Stimulated activated naive CD8-positive, alpha-beta T cell treated with anti-CD3 and anti-CD28 coated beads, Interleukin-15, amount 100 ng/mL, for 72 hours (primary cell): Measurements from ENCODE around the gene FBXW7.
A peak's percentile ranks its signal among the peaks of the same experiment; 100 is the strongest.

Experiments
- ATAC-seq: fragments of 150-1000 bp; cut with Tn5 transposase; 2 replicates; pipeline ENCODE4 v1.10.0; 2021; ENCODE audit warnings: mild to moderate bottlenecking, moderate library complexity
- DNase-seq, 2 donors: peaks; one replicate each; pipeline ENCODE4 v3.0.0; 2021 to 2022
- H3K27ac Mint-ChIP-seq, 2 donors: one replicate each; pipeline ENCODE4 v1.8.0; 2022; ENCODE audit warnings: mild to moderate bottlenecking in 2 of 2, mixed read lengths in 2 of 2, moderate library complexity in 2 of 2
- H3K27me3 Mint-ChIP-seq: one replicate; pipeline ENCODE4 v1.8.0; 2022; ENCODE audit warnings: mixed read lengths
- H3K4me1 Mint-ChIP-seq: one replicate; pipeline ENCODE4 v1.8.0; 2022; ENCODE audit warnings: mild to moderate bottlenecking, mixed read lengths
- H3K4me3 Mint-ChIP-seq, 2 donors: one replicate each; pipeline ENCODE4 v1.8.0; 2022; ENCODE audit warnings: mild to moderate bottlenecking in 2 of 2, mixed read lengths in 2 of 2, moderate library complexity in 1 of 2
- H3K9me3 Mint-ChIP-seq, 2 donors: one replicate each; pipeline ENCODE4 v1.8.0; 2022; ENCODE audit warnings: mixed read lengths in 2 of 2

FBXW7 gene

GRCh38 chr4:152509595-152510225, 26.2 kb downstream of the FBXW7 start:
- Mint-ChIP-seq H3K4me1 (peaks cover 41% of the 10 kb centered on the region), H3K4me3 (no peak overlapping the region), H3K27ac (no peak overlapping the region), H3K27me3 (no peaks in the 10 kb centered on the region), H3K9me3 (no peaks in the 10 kb centered on the region)
- no peak for ATAC-seq
- no peak for DNase-seq

DNA sequence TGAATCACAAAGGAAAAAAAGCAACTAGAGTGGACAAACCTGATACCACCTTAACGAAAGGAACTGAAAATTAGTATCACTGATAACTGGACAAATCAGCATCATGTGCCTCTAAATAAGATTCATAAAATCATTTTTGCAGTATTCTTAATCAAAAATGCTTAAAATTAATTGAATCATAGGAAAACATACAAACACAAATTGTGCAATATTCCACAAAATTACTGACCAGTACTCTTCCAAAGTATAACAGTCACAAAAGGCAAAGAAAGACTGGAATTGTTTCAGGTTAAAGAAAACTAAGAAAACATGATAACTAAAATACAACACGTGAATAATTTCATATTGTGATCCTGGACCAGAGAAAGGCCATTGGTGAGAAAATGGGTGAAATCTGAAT, 27.1 kb downstream of the FBXW7 start:
- H3K4me1 Mint-ChIP-seq: peaks cover 32% of the 10 kb centered on the region
- no peak overlapping the region for H3K4me3 Mint-ChIP-seq
- no peak for ATAC-seq
- no peak overlapping the region for H3K27ac Mint-ChIP-seq
- H3K27me3 Mint-ChIP-seq: no peaks in the 10 kb centered on the region
- no peak for DNase-seq
- H3K9me3 Mint-ChIP-seq: no peaks in the 10 kb centered on the region

- Mint-ChIP-seq H3K4me1 (peaks cover 32% of the 10 kb centered on the region), H3K27ac (no peak overlapping the region), H3K9me3 (no peaks in the 10 kb centered on the region), H3K27me3 (no peaks in the 10 kb centered on the region), H3K4me3 (no peak overlapping the region)
- no peak for DNase-seq
- no peak for ATAC-seq
These were observed 27.5 kb downstream of the FBXW7 start for GRCh38 chr4:152508386-152508785.

DNA sequence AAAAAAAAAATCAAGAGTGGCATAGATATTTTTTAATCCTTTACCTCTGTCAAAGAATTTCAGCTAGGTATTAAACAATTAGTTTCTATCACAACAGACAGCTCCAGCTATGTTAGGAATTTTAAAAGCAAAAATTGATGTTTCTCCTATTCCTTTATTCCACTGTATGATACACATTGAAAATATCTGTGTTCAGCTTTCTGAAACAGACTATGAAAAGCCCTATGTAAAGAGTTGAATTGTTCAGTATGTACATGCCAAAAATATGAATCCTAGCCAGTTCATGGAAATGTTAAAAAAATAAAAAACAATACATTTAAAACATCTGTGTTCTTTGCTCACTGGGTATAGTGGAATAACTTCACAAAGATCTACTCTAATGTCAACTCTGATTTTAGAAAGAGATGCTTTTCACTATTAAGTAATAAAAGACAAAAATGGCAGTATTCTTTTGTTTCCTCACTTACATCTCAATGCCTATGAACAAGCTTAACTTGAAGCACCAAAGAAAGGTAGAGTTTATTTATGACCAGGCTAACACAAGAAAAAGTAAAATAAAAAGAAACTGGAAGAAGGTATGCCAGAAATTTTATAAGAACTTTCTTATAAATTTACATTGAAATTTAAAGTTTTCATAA, 32.1 kb downstream of the FBXW7 start:
- Mint-ChIP-seq H3K27ac (no peak overlapping the region), H3K9me3 (no peaks in the 10 kb centered on the region), H3K4me1 (peaks cover 29% of the 10 kb centered on the region), H3K4me3 (no peak overlapping the region), H3K27me3 (no peaks in the 10 kb centered on the region)
- ATAC-seq (no peak), DNase-seq (no peak)

- no peak overlapping the region for H3K4me3 Mint-ChIP-seq
- peaks cover 38% of the 10 kb centered on the region for H3K4me1 Mint-ChIP-seq
- no peak for DNase-seq
- no peaks in the 10 kb centered on the region for H3K27me3 Mint-ChIP-seq
- no peak overlapping the region for H3K27ac Mint-ChIP-seq
- peak; percentile 89 for ATAC-seq
- no peaks in the 10 kb centered on the region for H3K9me3 Mint-ChIP-seq
These were observed 33.9 kb downstream of the FBXW7 start for GRCh38 chr4:152501846-152502536.

DNA sequence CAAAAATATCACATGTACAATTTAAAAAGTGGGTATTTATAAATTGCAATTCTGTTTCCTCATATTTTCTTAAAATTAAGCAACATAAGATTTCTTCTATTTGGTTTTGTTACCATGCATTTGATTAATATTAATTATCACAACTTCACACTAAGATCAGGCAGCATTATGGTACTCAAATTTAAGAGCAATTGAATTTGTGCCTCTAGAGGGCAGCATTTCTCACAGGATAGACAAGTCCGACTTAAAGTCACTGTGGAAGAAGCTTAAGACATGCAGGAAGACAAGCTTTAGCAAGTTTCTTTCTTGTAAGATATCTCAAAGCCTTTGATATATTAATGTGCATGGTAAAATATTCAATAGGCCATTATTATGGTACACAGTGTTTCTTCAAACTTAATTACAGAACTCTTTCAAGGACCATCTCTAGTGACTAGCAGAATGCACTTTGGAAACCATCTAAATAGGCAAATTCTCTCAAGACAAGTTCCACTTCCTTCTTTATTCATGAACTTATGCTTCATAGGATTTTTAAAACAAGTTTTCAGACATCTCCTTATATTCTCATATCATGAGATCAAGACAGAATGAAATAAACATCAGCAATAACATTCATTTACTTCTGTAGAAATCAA, 35.0 kb downstream of the FBXW7 start:
- Mint-ChIP-seq H3K27ac (no peak overlapping the region), H3K9me3 (no peaks in the 10 kb centered on the region), H3K4me1 (peaks cover 40% of the 10 kb centered on the region), H3K27me3 (no peaks in the 10 kb centered on the region), H3K4me3 (no peak overlapping the region)
- DNase-seq: peak; percentile 46 to 62
- peak; percentile 72 for ATAC-seq

DNA sequence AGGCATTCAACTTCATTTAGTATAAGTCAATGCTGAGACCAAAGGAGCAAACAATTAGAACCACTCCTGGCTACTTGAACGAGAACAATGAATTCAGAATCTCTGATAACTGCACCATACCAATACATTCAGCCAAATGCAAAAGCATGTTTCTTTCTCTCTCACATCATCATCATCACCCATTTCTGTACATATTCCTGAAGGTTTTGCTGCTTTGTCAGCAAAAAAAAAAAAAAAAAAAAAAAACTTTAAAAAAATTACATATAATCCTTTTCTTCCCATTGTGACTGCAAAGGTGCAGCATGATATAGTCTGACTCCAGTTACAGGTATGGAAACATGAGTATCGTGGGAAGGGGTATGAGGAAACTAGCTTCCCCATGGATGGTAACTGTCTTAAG, 35.6 kb downstream of the FBXW7 start:
- ATAC-seq (no peak), DNase-seq (no peak)
- no peaks in the 10 kb centered on the region for H3K9me3 Mint-ChIP-seq
- no peak overlapping the region for H3K27ac Mint-ChIP-seq
- H3K4me3 Mint-ChIP-seq: no peak overlapping the region
- no peaks in the 10 kb centered on the region for H3K27me3 Mint-ChIP-seq
- peaks cover 44% of the 10 kb centered on the region for H3K4me1 Mint-ChIP-seq

- ATAC-seq (no peak), DNase-seq (no peak)
- Mint-ChIP-seq H3K9me3 (no peaks in the 10 kb centered on the region), H3K4me1 (peaks cover 46% of the 10 kb centered on the region), H3K27ac (no peak overlapping the region), H3K4me3 (no peak overlapping the region), H3K27me3 (no peaks in the 10 kb centered on the region)
These were observed 36.5 kb downstream of the FBXW7 start for GRCh38 chr4:152499344-152499743.

DNA sequence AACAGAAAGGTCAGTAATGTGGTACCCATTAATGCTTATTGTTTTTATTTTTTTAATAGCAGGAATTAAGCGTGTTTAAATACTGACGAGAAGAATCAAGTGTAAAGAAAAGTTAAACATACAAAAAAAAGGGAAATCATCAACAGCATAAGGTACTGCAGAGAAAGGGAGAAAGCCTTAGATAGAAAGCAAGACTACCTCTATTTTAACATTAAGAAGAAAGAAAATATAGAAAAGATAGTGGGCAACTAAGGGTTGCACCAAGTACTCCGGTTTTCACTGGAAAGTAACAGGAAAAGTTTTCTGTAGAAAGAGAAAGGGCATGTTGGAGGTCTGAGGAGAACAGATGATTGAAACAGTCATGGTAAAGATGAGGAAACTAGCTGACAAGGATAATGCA, 41.9 kb downstream of the FBXW7 start:
- peaks cover 52% of the 10 kb centered on the region for H3K4me1 Mint-ChIP-seq
- H3K4me3 Mint-ChIP-seq: no peak overlapping the region
- DNase-seq (no peak), ATAC-seq (no peak)
- no peak overlapping the region for H3K27ac Mint-ChIP-seq
- no peaks in the 10 kb centered on the region for H3K27me3 Mint-ChIP-seq
- no peaks in the 10 kb centered on the region for H3K9me3 Mint-ChIP-seq

DNA sequence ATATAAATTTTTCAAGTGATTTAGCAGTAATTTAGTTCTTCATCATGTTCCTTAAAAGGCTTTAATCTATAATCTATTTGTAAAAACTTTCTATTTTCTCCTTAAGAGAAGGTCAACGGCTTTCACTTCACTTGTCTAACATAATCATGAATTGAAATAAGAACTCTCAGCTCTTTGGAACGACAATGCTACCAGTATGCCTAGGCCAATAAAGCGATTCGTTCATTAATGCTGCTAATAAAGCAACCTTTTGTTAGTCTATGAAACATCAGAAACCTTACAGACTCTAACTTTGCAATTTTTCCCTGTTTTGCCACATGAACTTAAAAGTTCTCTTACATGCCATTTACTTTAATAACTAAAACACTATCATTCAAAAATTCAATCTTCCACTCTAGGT, 47.6 kb downstream of the FBXW7 start:
- peaks cover 38% of the 10 kb centered on the region for H3K4me1 Mint-ChIP-seq
- no peak overlapping the region for H3K27ac Mint-ChIP-seq
- no peak overlapping the region for H3K4me3 Mint-ChIP-seq
- no peaks in the 10 kb centered on the region for H3K27me3 Mint-ChIP-seq
- no peaks in the 10 kb centered on the region for H3K9me3 Mint-ChIP-seq
- no peak for DNase-seq
- ATAC-seq: no peak

GRCh38 chr4:152486429-152487389, 49.2 kb downstream of the FBXW7 start:
- Mint-ChIP-seq H3K9me3 (peaks cover 0 to 1% of the 10 kb centered on the region in 2 donors), H3K27ac (no peak overlapping the region), H3K4me1 (peaks cover 30% of the 10 kb centered on the region), H3K4me3 (peak overlapping the region in 1 of 2 donors; percentile 32), H3K27me3 (no peaks in the 10 kb centered on the region)
- DNase-seq: no peak
- no peak for ATAC-seq

GRCh38 chr4:152485726-152486276, 50.1 kb downstream of the FBXW7 start:
- peak overlapping the region in 1 of 2 donors; percentile 56 for H3K4me3 Mint-ChIP-seq
- H3K27me3 Mint-ChIP-seq: no peaks in the 10 kb centered on the region
- no peak overlapping the region for H3K27ac Mint-ChIP-seq
- ATAC-seq (peak; percentile 100), DNase-seq (peak; percentile 49 to 54)
- H3K9me3 Mint-ChIP-seq: peaks cover 0 to 7% of the 10 kb centered on the region in 2 donors
- H3K4me1 Mint-ChIP-seq: peaks cover 28% of the 10 kb centered on the region

DNA sequence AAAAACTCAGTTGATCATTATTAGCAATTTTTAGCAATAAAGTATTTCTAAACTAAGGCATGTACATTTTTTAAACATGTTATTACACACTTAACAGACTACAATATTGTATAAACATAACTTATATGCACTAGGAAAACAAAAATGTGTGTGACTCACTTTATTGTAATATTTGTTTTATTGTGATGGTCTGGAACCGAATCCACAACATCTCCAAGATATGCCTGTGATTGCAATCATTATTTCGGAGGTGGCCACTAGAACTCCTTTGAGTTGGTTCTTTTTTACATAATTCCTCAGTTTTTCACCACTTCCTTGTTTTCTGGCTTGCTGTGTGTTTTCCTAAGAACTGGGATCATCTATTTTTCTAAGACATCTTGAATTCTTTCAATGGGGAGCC, 53.7 kb downstream of the FBXW7 start:
- H3K4me1 Mint-ChIP-seq: peaks cover 45% of the 10 kb centered on the region
- H3K9me3 Mint-ChIP-seq: peaks cover 0 to 7% of the 10 kb centered on the region in 2 donors
- H3K4me3 Mint-ChIP-seq: no peak overlapping the region
- ATAC-seq (no peak), DNase-seq (no peak)
- H3K27ac Mint-ChIP-seq: no peak overlapping the region
- no peaks in the 10 kb centered on the region for H3K27me3 Mint-ChIP-seq

- Mint-ChIP-seq H3K4me1 (peaks cover 49% of the 10 kb centered on the region), H3K27me3 (no peaks in the 10 kb centered on the region), H3K27ac (no peak overlapping the region), H3K9me3 (peaks cover 0 to 7% of the 10 kb centered on the region in 2 donors), H3K4me3 (no peak overlapping the region)
- ATAC-seq: no peak
- DNase-seq: no peak
These were observed 55.0 kb downstream of the FBXW7 start for GRCh38 chr4:152480901-152481300.

DNA sequence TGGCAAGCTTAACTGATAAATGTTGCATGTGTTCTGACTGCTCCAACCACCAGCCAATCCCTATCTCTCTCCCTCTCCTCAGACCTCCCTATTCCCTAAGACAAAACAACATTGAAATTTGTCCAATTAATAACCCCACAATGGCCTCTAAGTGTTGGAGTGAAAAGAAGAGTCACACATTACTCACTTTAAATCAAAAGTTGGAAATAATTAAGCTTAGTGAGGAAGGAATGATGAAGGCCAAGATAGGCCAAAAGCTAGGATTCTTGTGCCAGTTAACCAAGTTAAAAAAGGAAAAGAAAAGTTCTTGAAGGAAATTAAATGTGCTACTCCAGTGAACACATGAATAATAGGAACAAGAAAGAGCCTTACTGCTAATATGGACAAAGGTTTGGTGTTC, 55.6 kb downstream of the FBXW7 start:
- H3K4me3 Mint-ChIP-seq: no peak overlapping the region
- H3K27me3 Mint-ChIP-seq: no peaks in the 10 kb centered on the region
- H3K27ac Mint-ChIP-seq: peak overlapping the region in 1 of 2 donors; percentile 15
- DNase-seq (no peak), ATAC-seq (no peak)
- peaks cover 49% of the 10 kb centered on the region for H3K4me1 Mint-ChIP-seq
- H3K9me3 Mint-ChIP-seq: peaks cover 0 to 7% of the 10 kb centered on the region in 2 donors
